Nephron (organoid): Measurements from ENCODE around the gene AADACL2.

Experiments used
- H3K27ac Mint-ChIP-seq, 3 experiments: 2 replicates each; pipeline ENCODE4 v1.8.0; 2020; ENCODE audit warnings: mixed read lengths in 3 of 3, mild to moderate bottlenecking in 2 of 3, moderate library complexity in 1 of 3
- H3K27me3 Mint-ChIP-seq: 2 replicates; pipeline ENCODE4 v1.8.0; 2021; ENCODE audit warnings: low read depth, mild to moderate bottlenecking, moderate library complexity, mixed read lengths
- H3K36me3 Mint-ChIP-seq: 2 replicates; pipeline ENCODE4 v1.8.0; 2020; ENCODE audit warnings: low read depth, mixed read lengths
- H3K4me1 Mint-ChIP-seq: 2 replicates; pipeline ENCODE4 v1.8.0; 2020; ENCODE audit warnings: mixed read lengths
- H3K4me3 Mint-ChIP-seq, 3 experiments: 2 replicates each; pipeline ENCODE4 v1.8.0; 2020; ENCODE audit warnings: mild to moderate bottlenecking in 3 of 3, mixed read lengths in 3 of 3, moderate library complexity in 2 of 3
- H3K9me3 Mint-ChIP-seq: 2 replicates; pipeline ENCODE4 v1.8.0; 2020; ENCODE audit warnings: mixed read lengths
- CTCF ChIP-seq, 3 experiments: fragments of 200-600 bp; sonication (generic); IDR thresholded peaks; one replicate each; pipeline ENCODE4 v1.5.0; 2021; ENCODE audit warnings: antibody characterized with exemption in 3 of 3; ENCODE audit not compliant: unreplicated experiment in 3 of 3

Gene AADACL2

GRCh38 chr3:151774910-151775309 lies 41.2 kb downstream of the AADACL2 start:
- H3K27me3 Mint-ChIP-seq, result no peaks in the 10 kb centered on the region
- H3K36me3 Mint-ChIP-seq, result no peaks in the 10 kb centered on the region
- H3K27ac Mint-ChIP-seq, result peak overlapping the region; percentile 1 to 78 (median 40)
- H3K4me1 Mint-ChIP-seq, result peaks cover 5% of the 10 kb centered on the region
- no peaks in the 10 kb centered on the region for H3K9me3 Mint-ChIP-seq
- H3K4me3 Mint-ChIP-seq, result no peak overlapping the region
- no peak for TF ChIP-seq CTCF (IDR thresholded peaks at IDR 0.05; ENCODE audit: unreplicated experiment in 3 of 3)

DNA sequence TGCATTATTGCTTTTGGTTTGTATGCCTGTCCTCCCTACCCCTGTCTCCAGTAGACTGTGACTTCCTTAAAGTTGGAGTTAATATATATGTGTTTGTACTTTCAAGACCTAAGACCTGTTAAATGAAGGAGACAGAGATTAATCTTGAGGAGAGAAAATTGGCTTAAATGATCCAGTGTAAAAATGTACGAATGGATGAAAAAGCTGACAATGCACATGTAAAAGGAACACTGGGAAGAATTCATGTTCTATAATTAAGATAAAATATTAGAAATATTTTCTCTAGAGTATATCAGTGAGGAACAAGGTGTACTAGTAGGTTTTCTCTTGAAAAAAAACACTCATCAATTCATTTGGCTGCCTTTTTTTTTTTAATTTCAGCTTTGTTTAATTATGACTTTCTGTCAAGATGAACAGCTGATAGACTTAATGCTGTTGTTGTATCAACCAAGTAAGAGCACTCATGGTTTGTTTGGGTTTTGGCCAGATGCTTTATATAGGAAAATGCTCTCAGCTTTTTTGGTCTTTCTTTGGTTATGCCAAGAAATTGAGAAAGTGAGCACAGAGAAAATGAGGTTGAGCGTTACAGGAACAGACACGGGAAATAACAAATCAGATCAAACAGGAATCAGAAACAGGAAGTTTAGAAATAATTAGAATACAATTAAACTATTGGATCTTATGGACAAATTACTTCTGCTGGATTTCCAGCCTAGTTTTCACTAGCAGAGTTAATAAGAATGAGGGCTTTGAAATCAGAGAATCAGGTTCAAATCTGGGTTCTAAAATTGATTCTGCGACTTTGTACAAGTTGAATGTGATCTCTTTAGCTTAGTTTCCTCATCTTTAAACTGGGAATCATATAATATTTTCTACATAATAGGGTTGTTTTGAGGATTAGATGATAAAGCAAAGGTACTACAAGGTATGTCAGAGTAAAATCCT lies 41.9 kb downstream of the AADACL2 start:
- Mint-ChIP-seq H3K36me3 (no peaks in the 10 kb centered on the region), H3K27ac (peak overlapping the region; percentile 1 to 78 (median 40)), H3K4me3 (no peak overlapping the region), H3K9me3 (no peaks in the 10 kb centered on the region), H3K27me3 (no peaks in the 10 kb centered on the region), H3K4me1 (no peaks in the 10 kb centered on the region)
- no peak for TF ChIP-seq CTCF (IDR thresholded peaks at IDR 0.05; ENCODE audit: unreplicated experiment in 3 of 3)

- Mint-ChIP-seq H3K27me3 (no peaks in the 10 kb centered on the region), H3K4me1 (no peaks in the 10 kb centered on the region), H3K9me3 (no peaks in the 10 kb centered on the region), H3K27ac (no peak overlapping the region), H3K36me3 (no peaks in the 10 kb centered on the region), H3K4me3 (no peak overlapping the region)
- no peak for TF ChIP-seq CTCF (IDR thresholded peaks at IDR 0.05; ENCODE audit: unreplicated experiment in 3 of 3)
Measured at GRCh38 chr3:151776259-151776740, 42.6 kb downstream of the AADACL2 start.

DNA sequence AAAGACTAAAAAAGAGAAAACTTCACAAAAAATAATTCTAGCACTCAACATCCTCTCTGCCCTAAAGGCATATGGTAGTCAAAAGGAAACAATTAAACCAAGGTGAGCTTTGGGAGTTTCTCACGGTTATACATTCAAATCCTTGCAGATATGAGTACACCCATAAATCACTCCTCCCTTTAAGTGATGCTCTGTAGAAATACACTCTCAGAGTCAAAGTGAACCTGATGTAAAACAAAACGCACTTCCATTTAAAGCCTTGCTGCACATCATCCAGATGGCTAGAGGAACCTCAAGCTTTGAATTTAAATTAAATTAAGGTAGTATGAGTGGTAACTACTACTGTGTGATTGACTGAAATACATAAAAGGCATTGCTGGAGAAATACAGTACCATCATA lies 44.2 kb downstream of the AADACL2 start:
- Mint-ChIP-seq H3K36me3 (no peaks in the 10 kb centered on the region), H3K27me3 (no peaks in the 10 kb centered on the region), H3K27ac (no peak overlapping the region), H3K4me1 (no peaks in the 10 kb centered on the region), H3K9me3 (no peaks in the 10 kb centered on the region), H3K4me3 (no peak overlapping the region)
- TF ChIP-seq CTCF (IDR thresholded peaks at IDR 0.05; ENCODE audit: unreplicated experiment in 3 of 3), result no peak

DNA sequence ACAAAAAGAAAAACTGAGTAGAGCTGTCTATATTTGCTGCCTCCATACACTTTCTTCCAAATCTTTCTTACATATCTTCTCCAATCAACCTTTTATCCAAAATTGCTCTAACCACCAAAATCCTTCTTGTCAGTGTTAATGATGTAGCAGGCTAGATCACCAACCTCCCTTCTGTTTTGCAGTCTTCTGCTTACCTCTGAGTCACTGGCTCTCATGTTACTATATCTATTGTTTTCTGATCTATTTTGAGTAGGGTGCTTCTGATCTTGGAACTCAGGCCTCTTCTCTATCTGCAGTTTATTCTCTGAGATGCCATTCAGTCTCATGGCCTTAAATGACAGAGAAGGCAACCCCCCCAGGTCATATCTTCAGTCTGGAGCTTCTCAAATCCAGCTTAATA lies 53.9 kb downstream of the AADACL2 start:
- Mint-ChIP-seq H3K27ac (no peak overlapping the region), H3K9me3 (peaks cover 2% of the 10 kb centered on the region), H3K4me1 (no peaks in the 10 kb centered on the region), H3K27me3 (no peaks in the 10 kb centered on the region), H3K36me3 (no peaks in the 10 kb centered on the region), H3K4me3 (no peak overlapping the region)
- no peak for TF ChIP-seq CTCF (IDR thresholded peaks at IDR 0.05; ENCODE audit: unreplicated experiment in 3 of 3)

- Mint-ChIP-seq H3K36me3 (no peaks in the 10 kb centered on the region), H3K4me3 (no peak overlapping the region)
- TF ChIP-seq CTCF (IDR thresholded peaks at IDR 0.05; ENCODE audit: unreplicated experiment in 3 of 3), result no peak
Measured at GRCh38 chr3:151788401-151788800, 54.7 kb downstream of the AADACL2 start.

More at GRCh38 chr3:151788401-151788800, 54.7 kb downstream of the AADACL2 start:
- Mint-ChIP-seq H3K27me3 (no peaks in the 10 kb centered on the region), H3K27ac (no peak overlapping the region), H3K4me1 (no peaks in the 10 kb centered on the region), H3K9me3 (peaks cover 2% of the 10 kb centered on the region)
